RWPE1 (cell line): ENCODE data around the gene MTMR3.

Experiments used
- CTCF ChIA-PET: fragments of 350-600 bp; sonication (Branson Sonifier 250); formaldehyde crosslinking; extraction: SDS; loops from one replicate; lab custom pipeline; 2021; lab: Yijun Ruan, JAX
- POLR2A ChIA-PET: fragments of 400-600 bp; formaldehyde crosslinking; extraction: SDS; loops from one replicate; lab custom pipeline; 2020; ENCODE audit warnings: antibody characterized with exemption; ENCODE audit not compliant: low non-redundant PET; lab: Yijun Ruan, JAX
- DNase-seq: peaks from one replicate; pipeline ENCODE4 v3.0.0; 2012; ENCODE audit warnings: low spot score
- H3K27ac ChIP-seq: fragments of 450-650 bp; 2 replicates; pipeline ENCODE4 v1.5.1; 2017
- TF ChIP-seq, protein P1 (sequence below): fragments of 450-650 bp; conservative IDR thresholded peaks from 2 replicates; pipeline ENCODE4 v1.5.1; 2017; ENCODE audit warnings: low read depth, mild to moderate bottlenecking

The MTMR3 gene

DNA sequence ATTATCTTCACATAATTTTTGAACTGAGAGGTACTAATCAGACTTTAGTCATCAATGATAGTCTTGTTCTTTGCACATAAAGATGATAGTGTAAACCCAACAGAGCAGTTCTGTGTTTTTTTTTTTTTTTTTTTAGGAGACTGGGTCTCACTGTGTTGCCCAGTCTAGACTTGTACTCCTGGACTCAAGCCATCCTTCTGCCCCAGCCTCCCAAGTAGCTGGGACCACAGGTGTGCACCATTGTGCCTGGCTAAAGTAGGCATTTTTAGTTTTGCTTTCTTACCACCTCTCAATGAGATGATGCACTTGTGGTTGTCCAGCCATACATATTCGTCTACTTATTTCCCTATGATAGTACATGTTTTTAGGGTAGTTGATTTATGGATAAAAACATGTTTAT lies 50.6 kb downstream of the MTMR3 start:
- no peak overlapping the region for H3K27ac ChIP-seq
- DNase-seq = no peak
- TF ChIP-seq, protein P1, sequence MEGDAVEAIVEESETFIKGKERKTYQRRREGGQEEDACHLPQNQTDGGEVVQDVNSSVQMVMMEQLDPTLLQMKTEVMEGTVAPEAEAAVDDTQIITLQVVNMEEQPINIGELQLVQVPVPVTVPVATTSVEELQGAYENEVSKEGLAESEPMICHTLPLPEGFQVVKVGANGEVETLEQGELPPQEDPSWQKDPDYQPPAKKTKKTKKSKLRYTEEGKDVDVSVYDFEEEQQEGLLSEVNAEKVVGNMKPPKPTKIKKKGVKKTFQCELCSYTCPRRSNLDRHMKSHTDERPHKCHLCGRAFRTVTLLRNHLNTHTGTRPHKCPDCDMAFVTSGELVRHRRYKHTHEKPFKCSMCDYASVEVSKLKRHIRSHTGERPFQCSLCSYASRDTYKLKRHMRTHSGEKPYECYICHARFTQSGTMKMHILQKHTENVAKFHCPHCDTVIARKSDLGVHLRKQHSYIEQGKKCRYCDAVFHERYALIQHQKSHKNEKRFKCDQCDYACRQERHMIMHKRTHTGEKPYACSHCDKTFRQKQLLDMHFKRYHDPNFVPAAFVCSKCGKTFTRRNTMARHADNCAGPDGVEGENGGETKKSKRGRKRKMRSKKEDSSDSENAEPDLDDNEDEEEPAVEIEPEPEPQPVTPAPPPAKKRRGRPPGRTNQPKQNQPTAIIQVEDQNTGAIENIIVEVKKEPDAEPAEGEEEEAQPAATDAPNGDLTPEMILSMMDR = no peak
- ChIA-PET POLR2A (no interaction called here), CTCF (no interaction called here)

DNA sequence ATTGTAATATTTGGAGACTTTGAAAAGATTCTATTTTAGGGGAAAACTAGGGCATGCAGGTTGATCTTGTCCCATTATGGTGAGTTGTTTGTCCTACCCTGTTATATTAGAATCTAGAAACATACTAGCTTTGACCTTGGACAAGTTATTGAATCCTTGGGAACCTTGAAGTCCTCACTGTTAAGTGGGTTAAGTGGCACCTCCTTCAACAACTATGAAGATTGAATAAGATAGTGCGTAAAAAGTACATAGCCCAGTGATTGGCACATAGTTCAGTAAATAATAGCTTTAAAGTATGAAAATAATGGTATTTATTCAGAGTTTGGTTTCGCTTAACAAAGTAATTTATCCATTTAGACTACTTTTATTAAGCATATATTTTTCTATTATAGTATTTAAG lies 51.6 kb downstream of the MTMR3 start:
- ChIA-PET POLR2A (no interaction called here), CTCF (interaction anchor here (0.6 kb wide), 2 partner anchors 11 to 121 kb away, joined by 3 to 5 read pairs; no protein-coding TSS in a partner anchor)
- DNase-seq = no peak
- no peak overlapping the region for H3K27ac ChIP-seq
- TF ChIP-seq, protein P1 = no peak

DNA sequence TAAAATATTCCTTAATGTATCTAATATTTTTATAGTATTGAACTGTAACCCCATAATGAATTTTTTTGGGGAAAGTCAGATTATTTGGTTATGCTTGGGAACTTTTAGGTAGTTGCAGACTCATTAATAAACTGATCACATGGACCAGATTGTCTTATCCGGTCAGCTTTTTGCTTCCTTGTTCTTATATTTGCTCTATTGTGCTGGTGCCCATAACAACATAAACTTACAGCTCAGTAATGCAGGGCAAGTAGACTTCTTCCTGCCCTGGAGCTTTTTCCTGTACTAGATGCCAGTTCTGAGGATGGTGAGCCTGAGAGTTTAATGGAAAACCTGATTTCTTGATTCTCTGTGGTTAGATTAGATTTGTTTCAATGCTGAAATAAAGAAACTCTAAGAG lies 53.2 kb downstream of the MTMR3 start:
- POLR2A ChIA-PET = no interaction called here
- CTCF ChIA-PET = no interaction called here
- no peak overlapping the region for H3K27ac ChIP-seq
- no peak for DNase-seq
- TF ChIP-seq, protein P1 = no peak

DNA sequence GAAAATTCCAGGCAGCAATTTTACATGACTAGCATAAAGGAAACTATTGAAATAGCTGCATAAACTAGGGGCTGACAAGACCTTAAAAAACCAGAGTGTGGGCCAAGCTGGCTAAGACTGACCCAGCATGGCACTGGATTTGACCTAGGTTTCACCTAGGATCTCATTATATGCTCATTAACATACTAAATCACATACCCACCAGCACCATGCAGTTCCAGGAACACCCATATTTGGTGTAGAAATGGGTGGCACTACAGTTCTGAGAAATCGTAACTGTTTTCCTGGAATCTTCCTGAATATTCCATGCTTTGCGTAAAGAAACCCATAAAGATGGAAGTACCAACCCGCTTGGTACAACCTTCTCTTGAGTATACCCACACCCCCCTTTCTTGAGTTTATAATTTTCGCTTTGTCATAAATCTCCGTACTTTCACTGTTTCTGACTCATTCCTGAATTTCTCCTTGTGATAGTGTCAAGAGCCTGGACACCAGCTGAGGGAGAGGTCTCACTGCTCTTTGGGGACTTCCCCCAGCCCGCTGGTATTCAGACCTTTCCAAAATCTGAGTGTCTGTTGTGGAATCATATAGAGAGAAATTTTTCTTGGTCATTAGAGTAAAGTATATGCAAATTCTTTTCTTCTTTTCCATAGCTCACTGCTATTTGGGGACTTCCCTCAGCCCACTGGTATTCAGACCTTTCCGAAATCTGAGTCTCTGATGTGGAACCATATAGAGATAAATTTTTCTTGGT lies 55.1 kb downstream of the MTMR3 start:
- no peak overlapping the region for H3K27ac ChIP-seq
- CTCF ChIA-PET = no interaction called here
- no peak for DNase-seq
- TF ChIP-seq, protein P1 = no peak
- POLR2A ChIA-PET = no interaction called here

DNA sequence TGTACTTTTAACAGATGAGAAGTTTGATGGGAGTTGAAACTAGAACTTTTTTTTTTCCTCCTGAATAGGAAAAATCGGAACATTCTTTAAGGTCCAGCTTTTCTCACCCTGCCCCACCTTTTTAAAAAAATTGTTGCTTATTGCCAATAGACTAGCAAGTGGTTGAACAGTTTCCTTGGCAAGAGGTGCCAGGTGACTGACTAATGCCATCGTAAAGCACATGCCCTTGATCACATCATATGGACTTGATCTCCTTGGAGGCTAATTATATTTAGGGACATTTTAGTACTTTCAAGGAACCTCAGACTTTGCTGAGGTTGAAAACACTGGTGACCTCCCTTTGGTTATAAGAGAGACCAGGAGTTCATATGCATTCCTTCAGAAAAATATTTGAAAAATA lies 57.6 kb downstream of the MTMR3 start:
- DNase-seq = no peak
- H3K27ac ChIP-seq = no peak overlapping the region
- TF ChIP-seq, protein P1 = no peak
- CTCF ChIA-PET = no interaction called here
- POLR2A ChIA-PET = no interaction called here

DNA sequence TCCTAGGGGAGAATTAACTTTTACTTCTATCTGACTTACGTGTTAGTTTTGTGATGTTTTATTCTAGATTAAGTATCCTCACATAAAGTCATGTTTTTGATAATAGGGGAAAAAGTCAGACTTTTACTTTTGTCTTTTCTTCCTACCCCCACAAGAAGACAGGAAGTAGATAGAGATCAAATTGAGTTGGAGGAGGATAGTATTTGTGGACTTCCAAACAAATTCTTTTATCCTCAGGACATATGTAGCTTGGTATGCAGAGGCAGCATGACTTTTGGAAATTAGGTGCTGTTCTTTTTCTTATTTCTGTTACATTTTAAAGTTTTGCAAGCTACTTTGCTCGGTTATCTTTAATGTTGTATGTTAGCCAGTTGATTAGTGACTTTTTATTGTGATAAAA lies 61.4 kb downstream of the MTMR3 start:
- ChIA-PET POLR2A (no interaction called here), CTCF (no interaction called here)
- TF ChIP-seq, protein P1 = no peak
- DNase-seq = no peak
- H3K27ac ChIP-seq = no peak overlapping the region
